Naive thymus-derived CD4-positive, alpha-beta T cell (primary cell): ENCODE measurements around the gene ADAMTS13. TPM values are rescaled to one million over a fixed set of nuclear protein-coding genes. Genes with fewer than 3 reads are reported as not detected.
"Not testable (repeated sequence)": the region's sequence is repeated elsewhere in the genome, so short reads cannot be mapped to it uniquely, and the experiment has no call there.

Source experiments
- ATAC-seq: fragments of 150-1000 bp; cut with Tn5 transposase; 2 replicates; pipeline ENCODE4 v1.10.0; 2021; ENCODE audit warnings: mild to moderate bottlenecking, moderate library complexity
- CTCF ChIA-PET: fragments of 350-600 bp; sonication (Branson Sonifier 250); formaldehyde crosslinking; loops from one replicate; lab custom pipeline; 2021; ENCODE audit warnings: antibody characterized with exemption; lab: Charles Lee
- POLR2A ChIA-PET: fragments of 350-600 bp; sonication (Branson Sonifier 250); formaldehyde crosslinking; loops from one replicate; lab custom pipeline; 2021; ENCODE audit warnings: antibody characterized with exemption, inconsistent platforms; lab: Charles Lee
- DNase-seq, 9 donors: peaks; one replicate each; pipeline versions ENCODE4 v3.0.0 to v3.0.0-alpha.2; 2020 to 2022; ENCODE audit warnings: mixed read lengths in 1 of 9
- H3K27ac ChIP-seq: one replicate; pipeline ENCODE4 v1.7.0; 2013; ENCODE audit warnings: mild to moderate bottlenecking, low read depth, low read length, moderate library complexity
- H3K27me3 ChIP-seq, 2 donors: one replicate each; pipeline ENCODE4 v1.7.0; 2013; ENCODE audit warnings: low read length in 2 of 2, mild to moderate bottlenecking in 2 of 2, moderate library complexity in 2 of 2; ENCODE audit not compliant: control insufficient read depth in 2 of 2, insufficient read depth in 2 of 2
- H3K36me3 ChIP-seq, 3 experiments: 1 replicate in 2 of 3; 2 replicates in 1 of 3; pipeline ENCODE4 v1.7.0; 2013; ENCODE audit warnings: low read length in 3 of 3, mild to moderate bottlenecking in 3 of 3, moderate library complexity in 1 of 3; ENCODE audit not compliant: insufficient read depth in 3 of 3, control insufficient read depth in 2 of 3
- H3K4me1 ChIP-seq, 2 donors: one replicate each; pipeline ENCODE4 v1.7.0; 2013; ENCODE audit warnings: low read length in 2 of 2, mild to moderate bottlenecking in 2 of 2, moderate library complexity in 1 of 2; ENCODE audit not compliant: control insufficient read depth in 2 of 2, insufficient read depth in 2 of 2
- H3K4me3 ChIP-seq: 2 replicates; pipeline ENCODE4 v1.7.0; 2013; ENCODE audit warnings: mild to moderate bottlenecking, low read length
- H3K9me3 ChIP-seq, 3 experiments: 1 replicate in 2 of 3; 2 replicates in 1 of 3; pipeline ENCODE4 v1.7.0; 2013; ENCODE audit warnings: low read length in 3 of 3; ENCODE audit not compliant: control insufficient read depth in 2 of 3
- H3K27ac Mint-ChIP-seq, 9 donors: one replicate each; pipeline ENCODE4 v1.8.0; 2020 to 2022; ENCODE audit warnings: mixed read lengths in 9 of 9, mild to moderate bottlenecking in 8 of 9, moderate library complexity in 5 of 9, inconsistent platforms in 2 of 9
- H3K27me3 Mint-ChIP-seq, 5 donors: one replicate each; pipeline ENCODE4 v1.8.0; 2021 to 2022; ENCODE audit warnings: mixed read lengths in 5 of 5, mild to moderate bottlenecking in 1 of 5
- H3K36me3 Mint-ChIP-seq, 5 donors: one replicate each; pipeline ENCODE4 v1.8.0; 2020 to 2022; ENCODE audit warnings: mixed read lengths in 5 of 5, mild to moderate bottlenecking in 3 of 5, inconsistent platforms in 1 of 5
- H3K4me1 Mint-ChIP-seq, 7 donors: one replicate each; pipeline ENCODE4 v1.8.0; 2020 to 2022; ENCODE audit warnings: mixed read lengths in 7 of 7, mild to moderate bottlenecking in 3 of 7, inconsistent platforms in 1 of 7
- H3K4me3 Mint-ChIP-seq, 10 donors: one replicate each; pipeline ENCODE4 v1.8.0; 2020 to 2022; ENCODE audit warnings: mild to moderate bottlenecking in 10 of 10, mixed read lengths in 10 of 10, moderate library complexity in 6 of 10, inconsistent platforms in 2 of 10
- H3K9me3 Mint-ChIP-seq, 11 donors: one replicate each; pipeline ENCODE4 v1.8.0; 2020 to 2022; ENCODE audit warnings: mixed read lengths in 11 of 11, mild to moderate bottlenecking in 4 of 11, inconsistent platforms in 1 of 11, moderate library complexity in 1 of 11
- intact Hi-C, 2 donors: fragments of 100-400 bp; cut with micrococcal nuclease; formaldehyde crosslinking; loops; one replicate each; pipeline ENCODE4 v1.15.1; 2023
- polyA plus RNA-seq, 2 donors: library from polyadenylated mRNA; unstranded; fragments of 300-500 nt; fragmentation: Illumina TruSeq; gene quantifications; one replicate each; pipeline ENCODE4 v1.2.3, GENCODE V29; 2021
- total RNA-seq, 6 experiments: library from RNA in 5 of 6; stranded (reverse) in 5 of 6; gene quantifications; 1 replicate in 5 of 6; 2 replicates in 1 of 6; pipeline ENCODE4 v1.2.3 and lab custom pipeline; 2021 to 2026

ADAMTS13 gene
- total and polyA plus RNA-seq, 7 experiments from 2014 or later, result 0.07 to 3.1 (median 2.4) TPM

DNA sequence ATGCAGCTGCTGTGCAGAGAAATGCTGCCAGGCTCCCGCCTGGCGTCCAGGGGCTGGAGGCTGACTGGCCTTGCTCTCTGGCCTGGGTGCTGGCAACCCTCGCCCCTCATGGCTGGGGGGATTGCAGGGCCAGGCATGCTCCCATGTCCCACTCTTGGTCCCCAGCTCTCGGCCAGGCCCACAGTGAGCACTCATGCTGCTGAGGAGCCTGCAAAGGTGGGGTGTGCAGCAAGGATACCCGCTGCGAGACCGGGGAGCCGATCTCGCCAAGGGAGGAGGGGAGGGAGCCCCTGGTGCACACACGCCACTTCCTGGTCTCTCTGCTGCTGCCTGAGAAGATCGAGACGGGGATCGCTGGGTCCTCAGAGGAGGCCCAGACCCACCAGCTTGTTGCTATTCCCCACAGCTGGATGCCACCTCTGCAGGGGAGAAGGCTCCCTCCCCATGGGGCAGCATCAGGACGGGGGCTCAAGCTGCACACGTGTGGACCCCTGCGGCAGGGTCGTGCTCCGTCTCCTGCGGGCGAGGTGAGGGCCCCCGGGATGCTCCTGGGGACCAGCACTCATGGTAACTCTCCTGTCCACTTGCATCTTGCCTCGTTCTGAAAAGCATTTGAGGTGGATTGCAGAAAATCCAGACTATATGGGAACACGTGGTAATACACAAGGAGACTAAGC is 23.3 kb downstream of the ADAMTS13 start:
- ChIA-PET POLR2A (no interaction called here), CTCF (no interaction called here)
- Mint-ChIP-seq H3K27me3 (no peaks in the 10 kb centered on the region), H3K4me3 (no peak overlapping the region), H3K36me3 (no peaks in the 10 kb centered on the region), H3K4me1 (peaks cover 0 to 1% (median 0%) of the 10 kb centered on the region in 7 donors), H3K27ac (no peak overlapping the region), H3K9me3 (no peaks in the 10 kb centered on the region)
- Histone ChIP-seq H3K4me1 (no peaks in the 10 kb centered on the region), H3K27me3 (no peaks in the 10 kb centered on the region), H3K9me3 (no peaks in the 10 kb centered on the region), H3K36me3 (no peaks in the 10 kb centered on the region), H3K27ac (no peak overlapping the region), H3K4me3 (no peak overlapping the region)
- ATAC-seq (no peak), DNase-seq (no peak)
- intact Hi-C loops, result no loop called here

DNA sequence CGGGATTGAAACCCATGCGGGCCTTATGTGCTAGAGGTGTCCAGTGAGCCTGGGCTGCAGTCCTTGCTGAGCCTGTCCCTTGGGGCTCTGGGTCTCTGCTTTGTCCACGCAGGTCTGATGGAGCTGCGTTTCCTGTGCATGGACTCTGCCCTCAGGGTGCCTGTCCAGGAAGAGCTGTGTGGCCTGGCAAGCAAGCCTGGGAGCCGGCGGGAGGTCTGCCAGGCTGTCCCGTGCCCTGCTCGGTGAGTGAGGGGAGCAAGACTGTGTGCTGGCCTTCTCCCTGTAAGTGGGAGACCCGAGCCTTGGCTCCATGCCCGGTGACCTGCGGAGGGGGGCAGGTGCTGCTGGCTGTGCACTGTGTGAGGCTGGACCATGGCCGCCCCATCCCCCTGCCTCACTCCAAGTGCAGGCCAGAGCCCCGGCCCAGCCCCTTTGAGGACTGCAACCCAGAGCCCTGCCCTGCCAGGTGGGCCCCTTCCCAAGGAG is 26.4 kb downstream of the ADAMTS13 start:
- intact Hi-C loops, result no loop called here
- Mint-ChIP-seq H3K36me3 (no peaks in the 10 kb centered on the region), H3K4me1 (no peaks in the 10 kb centered on the region), H3K9me3 (no peaks in the 10 kb centered on the region), H3K27me3 (no peaks in the 10 kb centered on the region), H3K27ac (no peak overlapping the region), H3K4me3 (no peak overlapping the region)
- ChIA-PET CTCF (no interaction called here), POLR2A (interaction anchor here (0.6 kb wide), 1 partner anchor 384 kb away, joined by 4 read pairs; no protein-coding TSS in a partner anchor)
- no peaks in the 10 kb centered on the region for H3K9me3 ChIP-seq
- no peak overlapping the region for H3K27ac ChIP-seq
- ATAC-seq (no peak), DNase-seq (no peak)
- no peak overlapping the region for H3K4me3 ChIP-seq
- H3K4me1 ChIP-seq, result no peaks in the 10 kb centered on the region
- H3K36me3 ChIP-seq, result no peaks in the 10 kb centered on the region
- H3K27me3 ChIP-seq, result no peaks in the 10 kb centered on the region

DNA sequence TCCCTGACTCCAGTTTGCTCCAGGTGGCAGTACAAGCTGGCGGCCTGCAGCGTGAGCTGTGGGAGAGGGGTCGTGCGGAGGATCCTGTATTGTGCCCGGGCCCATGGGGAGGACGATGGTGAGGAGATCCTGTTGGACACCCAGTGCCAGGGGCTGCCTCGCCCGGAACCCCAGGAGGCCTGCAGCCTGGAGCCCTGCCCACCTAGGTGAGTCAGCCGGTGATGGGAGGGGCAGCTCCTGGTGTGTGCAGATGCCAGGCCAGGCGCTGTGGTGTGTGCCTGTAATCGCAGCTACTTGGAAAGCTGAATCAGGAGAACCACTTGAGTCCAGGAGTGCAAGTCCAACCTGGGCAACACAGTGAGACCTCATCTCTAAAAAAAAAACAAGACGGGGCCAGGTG is 27.6 kb downstream of the ADAMTS13 start:
- no peaks in the 10 kb centered on the region for H3K36me3 Mint-ChIP-seq
- H3K4me1 ChIP-seq, result no peaks in the 10 kb centered on the region
- H3K4me1 Mint-ChIP-seq, result no peaks in the 10 kb centered on the region
- intact Hi-C loops, result loop anchor here in 1 of 2 donors (10.0 kb wide), 1 partner anchor 545 kb away; the partner anchor contains the start of gene VAV2
- DNase-seq (no peak), ATAC-seq (no peak)
- ChIA-PET POLR2A (no interaction called here), CTCF (no interaction called here)
- H3K36me3 ChIP-seq, result no peaks in the 10 kb centered on the region
- H3K4me3 Mint-ChIP-seq, result no peak overlapping the region
- no peaks in the 10 kb centered on the region for H3K9me3 Mint-ChIP-seq
- no peak overlapping the region for H3K4me3 ChIP-seq
- no peaks in the 10 kb centered on the region for H3K27me3 ChIP-seq
- no peak overlapping the region for H3K27ac ChIP-seq
- no peaks in the 10 kb centered on the region for H3K9me3 ChIP-seq
- no peak overlapping the region for H3K27ac Mint-ChIP-seq
- H3K27me3 Mint-ChIP-seq, result no peaks in the 10 kb centered on the region

DNA sequence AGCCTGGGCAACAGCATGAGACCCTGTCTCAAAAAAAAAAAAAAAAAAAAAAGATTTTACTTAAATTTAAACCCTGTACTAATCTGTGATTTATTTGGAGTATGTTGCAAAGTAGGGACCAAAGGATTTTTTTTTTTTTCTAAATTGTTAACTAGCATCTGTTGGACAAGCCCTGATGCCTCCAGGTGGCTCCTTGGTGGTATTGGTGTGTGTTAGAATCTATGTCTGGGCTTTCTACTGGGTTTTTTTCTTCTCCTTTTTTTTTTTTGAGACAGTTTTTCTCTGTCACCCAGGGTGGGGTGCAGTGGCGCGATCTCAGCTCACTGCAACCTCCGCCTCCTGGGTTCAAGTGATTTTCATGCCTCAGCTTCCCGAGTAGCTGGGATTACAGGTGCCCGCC is 29.7 kb downstream of the ADAMTS13 start:
- H3K4me3 ChIP-seq, H3K27ac Mint-ChIP-seq, ATAC-seq, H3K9me3 ChIP-seq, H3K4me1 Mint-ChIP-seq, H3K27me3 Mint-ChIP-seq, DNase-seq, H3K36me3 Mint-ChIP-seq, POLR2A ChIA-PET, H3K9me3 Mint-ChIP-seq, H3K27me3 ChIP-seq, CTCF ChIA-PET, H3K36me3 ChIP-seq, H3K4me3 Mint-ChIP-seq, H3K4me1 ChIP-seq, H3K27ac ChIP-seq: not testable (repeated sequence)
- intact Hi-C loops, result loop anchor here in 1 of 2 donors (10.0 kb wide), 1 partner anchor 543 kb away; the partner anchor contains the start of gene VAV2

DNA sequence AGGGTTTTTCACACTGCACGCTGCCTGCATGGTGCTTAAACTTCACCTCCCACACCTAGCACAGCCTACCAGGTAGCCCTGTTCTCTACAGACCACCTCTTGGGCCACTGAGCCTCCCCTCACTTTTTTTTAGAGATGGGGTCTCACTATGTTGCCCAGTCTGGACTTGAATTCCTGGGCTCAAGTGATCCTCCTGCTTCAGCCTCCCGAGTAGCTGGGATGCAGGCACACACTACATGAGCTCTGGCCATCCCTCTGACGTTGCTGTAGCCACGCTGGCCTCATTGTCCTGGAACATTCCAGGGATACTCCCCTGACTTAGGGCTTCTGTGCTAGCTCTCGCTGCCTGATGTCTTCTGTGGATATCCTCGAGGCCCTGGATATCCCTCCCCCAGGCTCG is 30.4 kb downstream of the ADAMTS13 start:
- Mint-ChIP-seq H3K27me3 (no peaks in the 10 kb centered on the region), H3K36me3 (no peaks in the 10 kb centered on the region), H3K4me3 (no peak overlapping the region), H3K27ac (no peak overlapping the region), H3K9me3 (no peaks in the 10 kb centered on the region), H3K4me1 (no peaks in the 10 kb centered on the region)
- Histone ChIP-seq H3K27me3 (no peaks in the 10 kb centered on the region), H3K4me1 (no peaks in the 10 kb centered on the region), H3K36me3 (no peaks in the 10 kb centered on the region), H3K27ac (no peak overlapping the region), H3K9me3 (no peaks in the 10 kb centered on the region), H3K4me3 (no peak overlapping the region)
- POLR2A ChIA-PET, result no interaction called here
- DNase-seq (no peak), ATAC-seq (no peak)
- CTCF ChIA-PET, result no interaction called here
- intact Hi-C loops, result loop anchor here in 1 of 2 donors (10.0 kb wide), 1 partner anchor 542 kb away; the partner anchor contains the start of gene VAV2

DNA sequence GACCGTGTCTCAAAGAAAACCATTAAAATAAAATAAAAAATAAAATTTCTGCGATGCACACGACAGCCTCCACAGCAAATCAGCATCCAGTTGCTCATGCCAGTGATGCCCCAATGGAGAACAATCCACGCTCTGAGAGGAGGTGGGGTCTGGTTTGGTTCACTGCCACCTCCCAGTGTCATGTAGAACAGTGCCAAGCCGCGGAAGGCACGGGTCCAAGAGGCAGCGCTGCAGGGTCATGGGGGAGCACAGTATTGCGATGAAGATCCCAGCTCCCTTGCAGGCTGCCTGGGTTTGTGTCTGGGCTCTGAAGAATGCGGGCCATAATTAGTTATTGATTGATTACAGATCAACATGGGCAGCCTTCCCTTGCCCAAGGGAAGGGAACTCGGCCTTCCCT is 31.5 kb downstream of the ADAMTS13 start:
- no peaks in the 10 kb centered on the region for H3K4me1 ChIP-seq
- no peaks in the 10 kb centered on the region for H3K36me3 Mint-ChIP-seq
- H3K27me3 ChIP-seq, result no peaks in the 10 kb centered on the region
- no peak overlapping the region for H3K4me3 Mint-ChIP-seq
- H3K27ac ChIP-seq, result no peak overlapping the region
- H3K9me3 ChIP-seq, result no peaks in the 10 kb centered on the region
- ATAC-seq (no peak), DNase-seq (no peak)
- no peaks in the 10 kb centered on the region for H3K4me1 Mint-ChIP-seq
- H3K27me3 Mint-ChIP-seq, result no peaks in the 10 kb centered on the region
- intact Hi-C loops, result loop anchor here in 1 of 2 donors (10.0 kb wide), 1 partner anchor 541 kb away; the partner anchor contains the start of gene VAV2
- no peak overlapping the region for H3K27ac Mint-ChIP-seq
- H3K4me3 ChIP-seq, result no peak overlapping the region
- ChIA-PET POLR2A (no interaction called here), CTCF (no interaction called here)
- H3K9me3 Mint-ChIP-seq, result no peaks in the 10 kb centered on the region
- no peaks in the 10 kb centered on the region for H3K36me3 ChIP-seq

DNA sequence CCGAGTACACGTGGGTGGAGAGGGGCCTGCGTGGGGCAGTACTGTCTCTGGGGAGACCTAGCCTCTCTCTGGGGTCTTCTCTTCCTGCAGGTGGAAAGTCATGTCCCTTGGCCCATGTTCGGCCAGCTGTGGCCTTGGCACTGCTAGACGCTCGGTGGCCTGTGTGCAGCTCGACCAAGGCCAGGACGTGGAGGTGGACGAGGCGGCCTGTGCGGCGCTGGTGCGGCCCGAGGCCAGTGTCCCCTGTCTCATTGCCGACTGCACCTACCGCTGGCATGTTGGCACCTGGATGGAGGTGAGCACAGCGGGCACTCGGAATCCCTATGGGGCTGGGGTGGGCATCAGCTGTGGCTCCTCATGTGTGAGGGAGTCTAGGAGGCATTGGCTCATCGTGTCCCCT is 32.2 kb downstream of the ADAMTS13 start:
- H3K4me1 Mint-ChIP-seq, result peaks cover 0 to 3% (median 0%) of the 10 kb centered on the region in 7 donors
- no peak overlapping the region for H3K27ac Mint-ChIP-seq
- Histone ChIP-seq H3K4me1 (peaks cover 5 to 6% of the 10 kb centered on the region in 2 donors), H3K4me3 (no peak overlapping the region), H3K9me3 (no peaks in the 10 kb centered on the region), H3K36me3 (no peaks in the 10 kb centered on the region), H3K27ac (no peak overlapping the region), H3K27me3 (no peaks in the 10 kb centered on the region)
- H3K4me3 Mint-ChIP-seq, result no peak overlapping the region
- CTCF ChIA-PET, result no interaction called here
- H3K9me3 Mint-ChIP-seq, result no peaks in the 10 kb centered on the region
- no peaks in the 10 kb centered on the region for H3K36me3 Mint-ChIP-seq
- ATAC-seq (no peak), DNase-seq (no peak)
- intact Hi-C loops, result loop anchor here in 1 of 2 donors (10.0 kb wide), 1 partner anchor 540 kb away; the partner anchor contains the start of gene VAV2
- H3K27me3 Mint-ChIP-seq, result no peaks in the 10 kb centered on the region
- POLR2A ChIA-PET, result no interaction called here
